ENCODE data around the gene CMTM6. TPM values are rescaled to one million over a fixed set of nuclear protein-coding genes. Genes with fewer than 3 reads are reported as not detected.
"Not testable (repeated sequence)": the region's sequence is repeated elsewhere in the genome, so short reads cannot be mapped to it uniquely, and the experiment has no call there.

CMTM6 gene
- total RNA-seq, 4 donors from 2014 or later: 36.0 to 131 (median 110) TPM

- no peak overlapping the region for H3K4me3 ChIP-seq
- H3K4me1 ChIP-seq: peaks cover 8% of the 10 kb centered on the region
- peak overlapping the region; percentile 46 for H3K27ac ChIP-seq
- TF ChIP-seq, protein P1, sequence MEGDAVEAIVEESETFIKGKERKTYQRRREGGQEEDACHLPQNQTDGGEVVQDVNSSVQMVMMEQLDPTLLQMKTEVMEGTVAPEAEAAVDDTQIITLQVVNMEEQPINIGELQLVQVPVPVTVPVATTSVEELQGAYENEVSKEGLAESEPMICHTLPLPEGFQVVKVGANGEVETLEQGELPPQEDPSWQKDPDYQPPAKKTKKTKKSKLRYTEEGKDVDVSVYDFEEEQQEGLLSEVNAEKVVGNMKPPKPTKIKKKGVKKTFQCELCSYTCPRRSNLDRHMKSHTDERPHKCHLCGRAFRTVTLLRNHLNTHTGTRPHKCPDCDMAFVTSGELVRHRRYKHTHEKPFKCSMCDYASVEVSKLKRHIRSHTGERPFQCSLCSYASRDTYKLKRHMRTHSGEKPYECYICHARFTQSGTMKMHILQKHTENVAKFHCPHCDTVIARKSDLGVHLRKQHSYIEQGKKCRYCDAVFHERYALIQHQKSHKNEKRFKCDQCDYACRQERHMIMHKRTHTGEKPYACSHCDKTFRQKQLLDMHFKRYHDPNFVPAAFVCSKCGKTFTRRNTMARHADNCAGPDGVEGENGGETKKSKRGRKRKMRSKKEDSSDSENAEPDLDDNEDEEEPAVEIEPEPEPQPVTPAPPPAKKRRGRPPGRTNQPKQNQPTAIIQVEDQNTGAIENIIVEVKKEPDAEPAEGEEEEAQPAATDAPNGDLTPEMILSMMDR (IDR thresholded peaks at IDR 0.05): no peak
- TF ChIP-seq POLR2A (IDR thresholded peaks at IDR 0.05) (no peak), POLR2AphosphoS5 (IDR thresholded peaks at IDR 0.05) (no peak), EP300 (IDR thresholded peaks at IDR 0.05) (no peak)
- WGBS: 62% methylated on average over 10 of the region's 10 CpGs
- no peaks in the 10 kb centered on the region for H3K27me3 ChIP-seq
- DNase-seq (ENCODE audit: low spot score in 2 of 2): no peak
- H3K36me3 ChIP-seq: no peaks in the 10 kb centered on the region
- no peaks in the 10 kb centered on the region for H3K9me3 ChIP-seq
These were observed 61.9 kb downstream of the CMTM6 start for GRCh38 chr3:32440611-32441350.

GRCh38 chr3:32439421-32439820 lies 63.2 kb downstream of the CMTM6 start:
- not testable (repeated sequence) for H3K4me1 ChIP-seq; H3K27me3 ChIP-seq; H3K27ac ChIP-seq; H3K9me3 ChIP-seq; DNase-seq (ENCODE audit: low spot score in 2 of 2); H3K4me3 ChIP-seq; H3K36me3 ChIP-seq
- 99% methylated on average over 4 of the region's 4 CpGs for WGBS

GRCh38 chr3:32438596-32439344 lies 63.9 kb downstream of the CMTM6 start:
- Histone ChIP-seq H3K9me3 (no peaks in the 10 kb centered on the region), H3K4me3 (no peak overlapping the region), H3K27ac (no peak overlapping the region), H3K4me1 (peaks cover 8% of the 10 kb centered on the region), H3K27me3 (no peaks in the 10 kb centered on the region), H3K36me3 (no peaks in the 10 kb centered on the region)
- WGBS: 73% methylated on average over 10 of the region's 10 CpGs
- DNase-seq (ENCODE audit: low spot score in 2 of 2): no peak
- no peak for TF ChIP-seq POLR2AphosphoS5 (IDR thresholded peaks at IDR 0.05)
- TF ChIP-seq, protein P1 (IDR thresholded peaks at IDR 0.05): no peak
- TF ChIP-seq POLR2A (IDR thresholded peaks at IDR 0.05): no peak
- no peak for TF ChIP-seq EP300 (IDR thresholded peaks at IDR 0.05)

GRCh38 chr3:32437896-32438295 lies 64.8 kb downstream of the CMTM6 start:
- H3K27me3 ChIP-seq: no peaks in the 10 kb centered on the region

DNA sequence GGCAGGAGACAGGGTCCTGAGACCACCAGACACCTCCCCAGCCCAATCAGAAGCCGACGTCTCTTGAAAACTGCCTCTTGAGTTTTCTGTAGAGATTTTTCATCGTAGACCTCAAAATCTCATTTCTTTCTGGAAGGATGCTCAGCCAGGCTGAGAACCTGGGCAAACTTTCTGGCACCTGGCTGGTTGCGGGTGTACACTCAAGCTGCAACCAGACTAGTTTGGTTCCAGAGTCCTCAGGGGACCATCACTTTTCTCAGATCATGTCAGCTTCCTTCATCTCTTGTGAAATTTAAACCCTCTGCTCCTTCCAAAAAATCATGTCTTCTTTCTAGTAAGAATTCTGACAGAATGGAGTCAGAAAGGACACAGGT lies 65.8 kb downstream of the CMTM6 start:
- Histone ChIP-seq H3K9me3 (no peaks in the 10 kb centered on the region), H3K4me1 (peaks cover 13% of the 10 kb centered on the region), H3K27me3 (no peaks in the 10 kb centered on the region), H3K27ac (no peak overlapping the region), H3K36me3 (no peaks in the 10 kb centered on the region), H3K4me3 (no peak overlapping the region)
- DNase-seq (ENCODE audit: low spot score in 2 of 2): no peak
- TF ChIP-seq EP300 (IDR thresholded peaks at IDR 0.05): no peak
- no peak for TF ChIP-seq POLR2A (IDR thresholded peaks at IDR 0.05)
- TF ChIP-seq, protein P1 (IDR thresholded peaks at IDR 0.05): no peak
- no peak for TF ChIP-seq POLR2AphosphoS5 (IDR thresholded peaks at IDR 0.05)
- 100% methylated on average over 4 of the region's 4 CpGs for WGBS

More at GRCh38 chr3:32437896-32438295, 64.8 kb downstream of the CMTM6 start:
- DNase-seq (ENCODE audit: low spot score in 2 of 2): no peak
- no peak overlapping the region for H3K27ac ChIP-seq
- peaks cover 13% of the 10 kb centered on the region for H3K4me1 ChIP-seq
- no peak overlapping the region for H3K4me3 ChIP-seq
- H3K36me3 ChIP-seq: no peaks in the 10 kb centered on the region
- H3K9me3 ChIP-seq: no peaks in the 10 kb centered on the region
- TF ChIP-seq, protein P1 (IDR thresholded peaks at IDR 0.05): no peak
- no peak for TF ChIP-seq EP300 (IDR thresholded peaks at IDR 0.05)
- TF ChIP-seq POLR2A (IDR thresholded peaks at IDR 0.05): no peak
- TF ChIP-seq POLR2AphosphoS5 (IDR thresholded peaks at IDR 0.05): no peak
- WGBS: 89% methylated on average over 7 of the region's 7 CpGs
